Neural cell (in vitro differentiated cells): ENCODE results near the gene CCDC69. TPM values are rescaled to one million over a fixed set of nuclear protein-coding genes. Genes with fewer than 3 reads are reported as not detected.

Source experiments
- H2AFZ ChIP-seq: fragments of 200-600, 300-800 bp; sonication (generic), shearing (Covaris generic); 2 replicates; pipeline ENCODE4 v1.6.0; 2014; ENCODE audit warnings: low read depth, mild to moderate bottlenecking, antibody characterized with exemption, low read length, moderate library complexity
- H3F3A ChIP-seq: fragments of 200-600 bp; shearing (Covaris generic); 2 replicates; pipeline ENCODE4 v1.6.1; 2016; ENCODE audit warnings: mild to moderate bottlenecking, moderate library complexity, mixed read lengths, antibody characterized with exemption, low read length; ENCODE audit not compliant: insufficient read depth, poor library complexity, severe bottlenecking
- H3K27ac ChIP-seq: fragments of 200-600, 300-800 bp; sonication (generic), shearing (Covaris generic); 2 replicates; pipeline ENCODE4 v1.5.1; 2014; ENCODE audit warnings: mild to moderate bottlenecking, low read length, moderate library complexity
- H3K27me3 ChIP-seq: fragments of 300-800, 200-600 bp; sonication (generic), shearing (Covaris generic); 2 replicates; pipeline ENCODE4 v1.6.0; 2014; ENCODE audit warnings: mild to moderate bottlenecking, low read depth, low read length, moderate library complexity; ENCODE audit not compliant: insufficient read depth
- H3K36me3 ChIP-seq: fragments of 300-800, 200-600 bp; sonication (generic), shearing (Covaris generic); 2 replicates; pipeline ENCODE4 v1.5.1; 2014; ENCODE audit warnings: mild to moderate bottlenecking, antibody characterized with exemption, low read length, moderate library complexity; ENCODE audit not compliant: insufficient read depth
- H3K4me2 ChIP-seq: fragments of 300-800, 200-600 bp; sonication (generic), shearing (Covaris generic); 2 replicates; pipeline ENCODE4 v1.6.0; 2014; ENCODE audit warnings: mild to moderate bottlenecking, low read length
- H3K4me3 ChIP-seq: fragments of 300-800, 200-600 bp; sonication (generic), shearing (Covaris generic); 2 replicates; pipeline ENCODE4 v1.5.1; 2014; ENCODE audit warnings: mild to moderate bottlenecking, low read length, moderate library complexity
- H3K79me2 ChIP-seq: fragments of 200-600 bp; shearing (Covaris generic); replicated peaks from 2 replicates; pipeline ENCODE4 v1.6.0; 2014; ENCODE audit warnings: mild to moderate bottlenecking, low read length, moderate library complexity; ENCODE audit not compliant: insufficient read depth
- H3K9ac ChIP-seq: fragments of 300-800, 200-600 bp; sonication (generic), shearing (Covaris generic); 2 replicates; pipeline ENCODE4 v1.6.1; 2016; ENCODE audit warnings: mild to moderate bottlenecking, low read length, mixed read lengths
- H3K9me2 ChIP-seq: fragments of 200-600 bp; shearing (Covaris generic); 2 replicates; pipeline ENCODE4 v1.6.1; 2016; ENCODE audit warnings: mild to moderate bottlenecking, low read length, mixed read lengths; ENCODE audit not compliant: insufficient read depth
- H3K9me3 ChIP-seq: fragments of 200-600, 300-800 bp; sonication (generic), shearing (Covaris generic); 2 replicates; pipeline ENCODE4 v1.6.1; 2016; ENCODE audit warnings: mild to moderate bottlenecking, mixed run types, low read length, moderate library complexity, mixed read lengths
- H4K20me1 ChIP-seq: fragments of 200-600 bp; shearing (Covaris generic); 2 replicates; pipeline ENCODE4 v1.6.1; 2016; ENCODE audit warnings: mild to moderate bottlenecking, mixed run types; ENCODE audit not compliant: insufficient read depth
- CTCF ChIP-seq: fragments of 450-650 bp; IDR thresholded peaks from 2 replicates; pipeline ENCODE4 v1.5.1; 2014; ENCODE audit warnings: antibody characterized with exemption, mild to moderate bottlenecking, moderate library complexity; ENCODE audit not compliant: poor library complexity, severe bottlenecking
- EP300 ChIP-seq: fragments of 450-650 bp; conservative IDR thresholded peaks from 2 replicates; pipeline ENCODE4 v1.6.1; 2014; ENCODE audit warnings: antibody characterized with exemption, mild to moderate bottlenecking, moderate library complexity; ENCODE audit not compliant: poor library complexity, severe bottlenecking
- EZH2 ChIP-seq: fragments of 200-600, 300-800 bp; shearing (Covaris generic), sonication (generic); IDR thresholded peaks from 2 replicates; pipeline ENCODE4 v1.6.1; 2014; ENCODE audit warnings: antibody characterized with exemption, low read length, borderline replicate concordance, mild to moderate bottlenecking; ENCODE audit not compliant: insufficient read depth, poor library complexity, severe bottlenecking
- MXI1 ChIP-seq: fragments of 450-650 bp; conservative IDR thresholded peaks from 2 replicates; pipeline ENCODE4 v1.6.1; 2014; ENCODE audit warnings: antibody characterized with exemption, mild to moderate bottlenecking; ENCODE audit not compliant: poor library complexity, severe bottlenecking
- POLR2AphosphoS5 ChIP-seq: IDR thresholded peaks from 2 replicates; pipeline ENCODE4 v1.6.1; 2012
- RAD21 ChIP-seq: fragments of 450-650 bp; conservative IDR thresholded peaks from 2 replicates; pipeline ENCODE4 v1.6.1; 2014; ENCODE audit warnings: antibody characterized with exemption, mild to moderate bottlenecking, moderate library complexity
- REST ChIP-seq: IDR thresholded peaks from 2 replicates; pipeline ENCODE4 v1.6.1; 2012; ENCODE audit warnings: borderline replicate concordance
- SMC3 ChIP-seq: fragments of 450-650 bp; conservative IDR thresholded peaks from 2 replicates; pipeline ENCODE4 v1.6.1; 2014; ENCODE audit warnings: antibody characterized with exemption, mild to moderate bottlenecking, moderate library complexity; ENCODE audit not compliant: poor library complexity
- TAF1 ChIP-seq: IDR thresholded peaks from 2 replicates; pipeline ENCODE4 v1.6.1; 2012; ENCODE audit warnings: low read depth
- polyA plus RNA-seq: library from polyadenylated mRNA; depleted of rRNA; stranded (reverse); fragments of >200 nt; gene quantifications from 2 replicates; pipeline ENCODE4 v1.2.3, GENCODE V29; 2014

CCDC69 gene
- polyA plus RNA-seq, 1 donor from 2014 or later = not detected

- no peak overlapping the region for H3K27ac ChIP-seq
- H3K36me3 ChIP-seq = no peaks in the 10 kb centered on the region
- H3K9ac ChIP-seq = no peak overlapping the region
- no peak overlapping the region for H2AFZ ChIP-seq
- H3K79me2 ChIP-seq = no peaks in the 10 kb centered on the region
- TF ChIP-seq REST = no peak
- TF ChIP-seq EP300 = no peak
- TF ChIP-seq SMC3 = no peak
- TF ChIP-seq EZH2 = no peak
- no peak for TF ChIP-seq CTCF
- H3K9me2 ChIP-seq = no peaks in the 10 kb centered on the region
- H3F3A ChIP-seq = no peaks in the 10 kb centered on the region
- H3K9me3 ChIP-seq = no peaks in the 10 kb centered on the region
- no peaks in the 10 kb centered on the region for H4K20me1 ChIP-seq
- H3K4me2 ChIP-seq = no peak overlapping the region
- H3K4me3 ChIP-seq = no peak overlapping the region
- peaks cover 17% of the 10 kb centered on the region for H3K27me3 ChIP-seq
Observed at GRCh38 chr5:151219138-151219537, 4.8 kb downstream of the CCDC69 start.

GRCh38 chr5:151218177-151218576 lies 5.7 kb downstream of the CCDC69 start:
- no peak overlapping the region for H3K27ac ChIP-seq
- H2AFZ ChIP-seq = no peak overlapping the region
- no peaks in the 10 kb centered on the region for H3K9me3 ChIP-seq
- no peaks in the 10 kb centered on the region for H3K36me3 ChIP-seq
- no peak overlapping the region for H3K9ac ChIP-seq
- H4K20me1 ChIP-seq = no peaks in the 10 kb centered on the region
- no peaks in the 10 kb centered on the region for H3K79me2 ChIP-seq
- no peak overlapping the region for H3K4me3 ChIP-seq
- H3K27me3 ChIP-seq = peaks cover 11% of the 10 kb centered on the region
- no peaks in the 10 kb centered on the region for H3F3A ChIP-seq
- H3K9me2 ChIP-seq = no peaks in the 10 kb centered on the region
- no peak overlapping the region for H3K4me2 ChIP-seq
- TF ChIP-seq RAD21 (no peak), TAF1 (no peak), MXI1 (no peak), POLR2AphosphoS5 (no peak), EZH2 (no peak), EP300 (no peak), SMC3 (no peak), REST (no peak), CTCF (no peak)
